GM19463 (cell line): ENCODE measurements around the gene TCOF1.
A peak's percentile ranks its signal among the peaks of the same experiment; 100 is the strongest.

Experiments used
- ATAC-seq: cut with Tn5 transposase; IDR thresholded peaks from one replicate; pipeline ENCODE4 v1.9.1; 2021; ENCODE audit warnings: mild to moderate bottlenecking, moderate library complexity; ENCODE audit not compliant: unreplicated experiment

The TCOF1 gene, protein sequence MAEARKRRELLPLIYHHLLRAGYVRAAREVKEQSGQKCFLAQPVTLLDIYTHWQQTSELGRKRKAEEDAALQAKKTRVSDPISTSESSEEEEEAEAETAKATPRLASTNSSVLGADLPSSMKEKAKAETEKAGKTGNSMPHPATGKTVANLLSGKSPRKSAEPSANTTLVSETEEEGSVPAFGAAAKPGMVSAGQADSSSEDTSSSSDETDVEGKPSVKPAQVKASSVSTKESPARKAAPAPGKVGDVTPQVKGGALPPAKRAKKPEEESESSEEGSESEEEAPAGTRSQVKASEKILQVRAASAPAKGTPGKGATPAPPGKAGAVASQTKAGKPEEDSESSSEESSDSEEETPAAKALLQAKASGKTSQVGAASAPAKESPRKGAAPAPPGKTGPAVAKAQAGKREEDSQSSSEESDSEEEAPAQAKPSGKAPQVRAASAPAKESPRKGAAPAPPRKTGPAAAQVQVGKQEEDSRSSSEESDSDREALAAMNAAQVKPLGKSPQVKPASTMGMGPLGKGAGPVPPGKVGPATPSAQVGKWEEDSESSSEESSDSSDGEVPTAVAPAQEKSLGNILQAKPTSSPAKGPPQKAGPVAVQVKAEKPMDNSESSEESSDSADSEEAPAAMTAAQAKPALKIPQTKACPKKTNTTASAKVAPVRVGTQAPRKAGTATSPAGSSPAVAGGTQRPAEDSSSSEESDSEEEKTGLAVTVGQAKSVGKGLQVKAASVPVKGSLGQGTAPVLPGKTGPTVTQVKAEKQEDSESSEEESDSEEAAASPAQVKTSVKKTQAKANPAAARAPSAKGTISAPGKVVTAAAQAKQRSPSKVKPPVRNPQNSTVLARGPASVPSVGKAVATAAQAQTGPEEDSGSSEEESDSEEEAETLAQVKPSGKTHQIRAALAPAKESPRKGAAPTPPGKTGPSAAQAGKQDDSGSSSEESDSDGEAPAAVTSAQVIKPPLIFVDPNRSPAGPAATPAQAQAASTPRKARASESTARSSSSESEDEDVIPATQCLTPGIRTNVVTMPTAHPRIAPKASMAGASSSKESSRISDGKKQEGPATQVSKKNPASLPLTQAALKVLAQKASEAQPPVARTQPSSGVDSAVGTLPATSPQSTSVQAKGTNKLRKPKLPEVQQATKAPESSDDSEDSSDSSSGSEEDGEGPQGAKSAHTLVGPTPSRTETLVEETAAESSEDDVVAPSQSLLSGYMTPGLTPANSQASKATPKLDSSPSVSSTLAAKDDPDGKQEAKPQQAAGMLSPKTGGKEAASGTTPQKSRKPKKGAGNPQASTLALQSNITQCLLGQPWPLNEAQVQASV (N-terminal part only)

DNA sequence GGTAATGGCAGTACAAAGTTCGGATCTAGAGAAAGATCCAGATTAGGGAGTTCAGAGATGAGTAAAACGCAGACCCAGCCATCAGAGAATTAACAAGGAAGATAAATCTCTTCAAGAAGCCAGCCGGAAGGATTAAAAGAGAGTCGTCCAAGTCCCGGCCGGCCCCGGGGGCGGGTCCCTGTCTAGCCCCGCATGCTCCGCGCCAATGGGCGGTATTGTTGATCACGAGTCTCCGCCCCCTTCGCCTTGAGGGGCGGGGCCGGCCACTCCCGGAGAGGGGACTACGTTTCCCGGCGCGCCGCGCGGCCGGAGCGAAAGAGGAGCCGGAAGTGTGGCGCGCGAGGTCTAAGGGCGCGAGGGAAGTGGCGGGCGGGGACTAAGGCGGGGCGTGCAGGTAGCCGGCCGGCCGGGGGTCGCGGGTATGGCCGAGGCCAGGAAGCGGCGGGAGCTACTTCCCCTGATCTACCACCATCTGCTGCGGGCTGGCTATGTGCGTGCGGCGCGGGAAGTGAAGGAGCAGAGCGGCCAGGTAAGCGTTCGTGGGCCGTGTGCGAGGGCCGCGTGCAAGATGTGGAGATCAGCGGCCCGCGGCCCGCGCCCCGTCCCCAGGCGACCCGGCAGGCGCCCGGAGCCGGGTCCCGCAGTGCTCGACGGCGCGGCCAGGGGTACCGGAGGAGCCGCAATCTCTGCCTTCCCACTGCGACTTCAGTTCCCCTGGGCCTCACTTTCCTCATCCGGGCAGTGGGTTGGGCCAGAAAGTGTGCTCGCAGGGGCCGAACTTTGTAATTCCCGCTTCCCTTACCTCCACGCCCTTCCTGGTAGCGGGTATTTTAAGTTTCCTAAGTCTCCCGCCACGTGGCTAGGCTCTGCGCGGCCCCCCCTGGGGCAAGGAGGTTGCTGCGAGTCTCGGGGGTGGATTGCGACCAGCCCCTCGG is at the start of gene TCOF1:
TSS of gene TCOF1 (plus strand) at position 372 of the 935 bp plus-strand sequence. CDS start at position 422, 50 bp downstream.
- peak; percentile 92 for ATAC-seq

- no peak for ATAC-seq
These were observed 48.2 kb upstream of the TCOF1 start for GRCh38 chr5:150309101-150309885.

GRCh38 chr5:150309886-150310239 is 47.6 kb upstream of the TCOF1 start:
- no peak for ATAC-seq

DNA sequence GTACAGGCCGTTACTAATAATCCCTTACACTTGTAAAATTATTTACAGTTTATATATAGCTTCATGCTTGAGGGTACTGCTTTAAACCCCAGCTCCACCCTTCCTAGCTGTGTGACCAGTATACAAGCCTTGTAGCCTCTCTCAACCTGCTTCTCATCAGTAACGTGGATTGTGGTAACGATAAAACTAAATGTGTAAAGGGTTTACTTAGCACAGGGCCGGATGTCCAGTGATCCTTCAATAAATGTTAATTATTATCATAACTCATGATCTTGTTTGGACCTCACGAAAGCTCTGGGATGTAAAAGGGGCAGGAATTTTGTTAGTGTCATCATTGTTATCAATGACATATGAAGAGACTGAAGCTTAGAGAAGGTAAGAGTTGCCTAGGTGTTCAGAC is 47.3 kb upstream of the TCOF1 start:
- no peak for ATAC-seq

DNA sequence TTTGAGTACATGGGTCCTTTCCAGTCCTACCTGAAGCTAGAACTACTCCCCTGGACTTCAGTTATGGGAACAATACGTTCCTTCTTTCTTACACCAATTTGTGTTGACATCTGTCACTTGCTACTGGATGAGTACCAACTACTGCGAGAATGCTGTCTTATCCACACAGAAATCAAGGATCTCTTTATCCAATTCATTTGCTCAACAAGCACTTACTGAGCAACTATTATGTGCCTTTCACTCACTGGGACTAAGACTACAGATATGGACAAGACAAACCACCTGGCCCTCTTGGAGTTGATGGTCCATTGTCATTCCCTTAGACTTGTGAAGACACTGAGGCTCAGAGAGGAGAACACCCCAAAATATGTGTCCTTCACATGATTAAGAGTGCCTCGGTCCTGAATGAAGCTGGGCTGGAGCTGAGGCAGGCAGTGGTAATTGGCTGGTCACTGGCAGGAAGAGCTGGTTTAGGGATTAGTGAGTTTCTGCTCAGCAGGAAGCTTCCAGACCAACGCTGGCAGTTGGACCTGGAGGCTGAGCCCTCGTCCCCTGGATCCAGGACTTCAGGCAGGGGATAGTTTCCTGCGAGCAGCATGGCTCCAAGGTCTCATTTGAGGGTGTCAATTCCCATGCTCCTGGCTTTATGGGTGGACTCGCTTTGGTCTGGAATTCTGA is 46.3 kb upstream of the TCOF1 start:
- no peak for ATAC-seq

- no peak for ATAC-seq
These were observed 45.0 kb upstream of the TCOF1 start for GRCh38 chr5:150312518-150312917.

DNA sequence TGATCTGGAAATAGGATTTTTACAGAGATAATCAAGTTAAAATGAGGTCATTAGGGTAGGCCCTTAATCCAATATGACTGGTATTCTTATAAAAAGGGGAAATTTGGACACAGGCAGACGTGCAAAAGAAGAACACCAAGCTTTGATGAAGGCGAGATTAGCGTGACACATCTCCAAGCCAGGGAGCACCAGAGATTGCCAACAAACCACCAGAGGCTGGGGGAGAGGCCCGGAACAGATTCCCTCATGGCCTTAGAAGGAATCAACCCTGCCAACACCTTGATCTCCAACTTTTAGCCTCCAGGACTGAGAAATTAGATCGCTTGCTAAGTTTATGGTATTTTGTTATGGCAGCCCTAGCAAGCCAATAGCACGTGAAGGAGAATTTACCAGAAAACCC is 44.0 kb upstream of the TCOF1 start:
- no peak for ATAC-seq

DNA sequence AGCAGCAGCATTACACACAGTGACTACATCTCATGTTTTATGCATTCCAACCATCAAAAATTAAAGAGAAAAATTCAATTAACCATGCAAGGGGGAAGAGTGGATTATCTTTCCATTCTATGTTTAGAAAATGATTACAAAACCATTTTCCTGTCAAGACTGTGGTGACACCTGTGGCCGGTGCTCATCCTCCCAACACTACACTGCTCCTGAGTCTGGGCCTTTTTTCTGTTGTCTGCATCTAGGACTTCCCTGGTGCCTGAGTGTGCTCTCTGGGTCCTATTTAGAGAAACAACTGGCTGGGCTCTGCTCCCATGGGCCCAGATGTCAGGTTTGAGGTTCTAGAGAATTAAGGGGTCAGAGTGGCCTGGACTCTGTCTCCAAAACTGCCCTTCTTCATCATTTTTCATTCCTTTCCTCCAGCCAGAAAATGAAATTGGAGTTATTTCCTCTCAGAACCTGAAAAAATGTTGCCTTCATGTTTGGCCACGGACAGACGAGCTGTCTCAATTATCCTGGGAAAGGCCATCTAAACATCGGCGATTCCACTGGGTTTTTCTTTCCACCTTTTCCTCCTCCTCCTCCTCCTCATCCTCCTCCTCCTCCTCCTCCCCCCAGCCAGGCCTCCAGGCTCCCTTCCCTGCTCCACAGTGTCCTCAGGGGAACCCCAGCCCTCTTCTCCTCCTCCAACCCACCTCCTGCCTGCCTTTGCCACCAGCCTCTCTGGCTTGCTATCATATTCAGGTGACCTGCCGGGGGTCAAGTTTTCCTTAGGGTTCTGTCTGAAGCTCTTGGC is 43.4 kb upstream of the TCOF1 start:
- ATAC-seq = no peak

DNA sequence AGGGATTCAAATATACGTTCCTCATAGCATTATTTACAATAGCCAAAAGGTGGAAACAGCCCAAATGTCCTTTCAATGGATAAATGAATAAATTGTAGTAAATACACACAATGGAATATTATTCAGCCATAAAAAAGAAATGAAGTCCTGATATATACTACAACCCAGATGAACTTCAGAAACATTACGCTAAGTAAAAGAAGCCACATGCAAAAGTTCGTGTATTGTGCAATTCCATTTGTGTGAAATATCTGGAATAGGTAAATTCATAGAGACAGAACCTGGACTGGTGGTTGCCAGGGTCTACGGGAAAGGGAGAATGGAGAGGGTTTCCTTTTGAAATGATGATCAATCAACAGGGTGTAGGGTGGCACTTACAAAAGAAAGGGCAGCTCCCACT is 42.3 kb upstream of the TCOF1 start:
- no peak for ATAC-seq

DNA sequence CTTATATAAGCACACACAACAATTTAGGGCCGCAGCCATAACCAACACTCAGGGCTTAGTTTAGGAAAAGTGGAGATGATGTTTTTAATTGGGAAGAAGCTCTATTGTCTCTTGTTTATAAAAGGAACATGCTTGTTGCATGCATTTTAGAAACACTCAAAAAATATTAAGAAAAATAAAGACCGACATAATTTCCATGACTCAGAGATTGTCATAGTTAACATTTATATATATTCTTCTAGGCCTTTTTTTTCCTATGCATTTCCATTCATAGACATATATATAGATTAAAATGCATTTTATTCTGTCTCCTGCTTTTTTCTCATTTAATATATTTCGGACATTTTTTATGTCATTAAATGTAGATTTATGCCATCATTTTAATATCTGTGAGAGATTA is 41.2 kb upstream of the TCOF1 start:
- ATAC-seq = no peak

DNA sequence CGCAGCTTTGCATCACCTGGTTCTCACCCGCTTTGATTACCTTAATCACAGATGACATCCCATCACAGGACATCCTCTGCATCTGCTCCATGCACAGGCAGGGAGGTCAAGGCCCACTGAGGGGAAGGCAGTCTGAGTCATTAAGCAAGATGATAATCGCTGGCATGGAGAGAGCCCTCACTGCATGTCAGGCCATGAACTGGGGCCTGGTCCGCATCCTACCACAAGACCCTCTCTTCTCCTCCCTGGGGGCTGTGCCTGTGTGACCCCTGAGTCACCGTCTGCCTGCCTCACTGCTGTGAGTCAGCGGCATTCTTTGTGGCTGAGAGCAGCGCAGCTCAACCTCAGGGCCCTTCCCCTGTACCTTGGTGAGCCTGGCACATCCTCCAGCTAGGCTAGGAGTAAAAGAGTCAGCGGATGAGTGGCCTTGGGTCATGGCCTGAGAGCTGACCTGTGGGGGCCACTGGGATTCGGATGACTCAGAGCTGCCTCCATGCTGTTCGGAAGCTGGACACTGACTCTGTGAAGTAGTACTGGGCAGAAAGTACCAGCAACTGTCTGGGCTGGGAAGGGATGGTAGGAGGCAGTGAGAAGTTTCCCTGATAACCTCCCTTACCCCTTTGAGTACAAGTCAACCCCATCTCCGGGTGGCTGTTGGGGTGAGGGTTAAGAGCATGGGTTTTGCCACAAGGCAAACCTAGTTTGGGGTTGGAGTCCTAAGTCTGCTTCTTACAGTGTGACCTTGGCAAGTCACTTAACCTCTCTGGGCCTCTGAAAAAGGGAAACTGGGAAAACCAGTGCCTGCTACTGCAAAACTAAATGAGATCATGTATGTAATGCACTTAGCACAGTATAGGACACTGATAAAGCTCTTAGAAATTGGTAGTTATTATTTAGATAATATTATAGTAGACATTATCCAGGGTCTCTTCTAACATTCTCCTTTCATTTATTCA is 40.2 kb upstream of the TCOF1 start:
- no peak for ATAC-seq

- ATAC-seq = no peak
These were observed 38.6 kb upstream of the TCOF1 start for GRCh38 chr5:150318613-150319483.

- no peak for ATAC-seq
These were observed 38.1 kb upstream of the TCOF1 start for GRCh38 chr5:150319484-150319790.

GRCh38 chr5:150320044-150320613 is 37.4 kb upstream of the TCOF1 start:
- ATAC-seq = no peak

DNA sequence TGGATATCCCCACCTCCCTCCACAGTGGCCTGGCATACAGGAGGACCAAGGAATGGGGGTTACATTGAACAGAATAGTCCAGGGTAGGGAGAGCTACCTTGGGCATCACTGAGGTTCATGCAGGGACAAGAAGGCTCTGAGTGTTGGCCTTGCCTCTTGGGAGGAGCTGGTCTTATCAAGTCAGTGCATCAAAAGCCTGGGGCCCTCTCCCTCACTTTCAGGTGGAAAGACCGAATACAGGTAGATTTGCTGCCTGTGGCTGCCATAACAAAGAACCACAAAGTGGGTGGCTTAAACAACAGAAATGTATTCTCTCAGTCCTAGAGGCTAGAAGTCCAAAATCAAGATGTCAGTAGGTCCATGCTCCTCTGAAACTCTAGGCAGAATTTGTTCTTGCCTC is 36.3 kb upstream of the TCOF1 start:
- no peak for ATAC-seq

DNA sequence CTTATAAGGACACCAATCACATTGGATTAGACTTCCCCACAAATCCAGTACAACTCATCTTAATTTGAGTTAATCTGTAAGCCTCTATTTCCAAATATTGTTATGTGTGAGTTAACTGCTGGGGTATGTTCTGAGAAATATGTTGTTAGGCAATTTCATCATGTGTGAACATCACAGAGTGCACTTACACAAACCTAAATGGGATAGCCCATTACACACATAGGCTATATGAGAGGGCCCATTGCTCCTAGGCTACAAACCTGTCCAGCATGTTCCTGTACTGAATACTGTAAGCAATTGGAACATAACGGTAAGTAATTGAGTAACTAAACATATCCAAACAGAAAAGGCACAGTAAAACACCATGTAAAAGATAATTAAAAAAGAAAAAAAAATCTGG is 35.7 kb upstream of the TCOF1 start:
- no peak for ATAC-seq
